ENCODE results near the gene USP28.
"Not testable (repeated sequence)": the region's sequence is repeated elsewhere in the genome, so short reads cannot be mapped to it uniquely, and the experiment has no call there.

Gene USP28

GRCh38 chr11:113805640-113806039, 69.7 kb downstream of the USP28 start:
- Histone ChIP-seq H3K36me3 (ENCODE audit: control insufficient read depth in 4 of 4, insufficient read depth in 4 of 4, low read length in 3 of 4) (peaks cover 11 to 46% (median 22%) of the 10 kb centered on the region in 4 experiments), H3K9me3 (ENCODE audit: control extremely low read depth in 1 of 5, control insufficient read depth in 4 of 5, insufficient read depth in 2 of 5, low read depth in 1 of 5, low read length in 4 of 5) (no peaks in the 10 kb centered on the region), H3K4me3 (ENCODE audit: control insufficient read depth in 1 of 7, extremely low read depth in 1 of 7, insufficient read depth in 4 of 7, low read depth in 2 of 7, low read length in 6 of 7) (no peak overlapping the region), H3K27me3 (replicated peaks in 2 of 5; ENCODE audit: control insufficient read depth in 4 of 5, insufficient read depth in 5 of 5, low read length in 4 of 5) (no peaks in the 10 kb centered on the region), H3K4me1 (ENCODE audit: control extremely low read depth in 1 of 4, control insufficient read depth in 4 of 4, insufficient read depth in 4 of 4, low read length in 3 of 4) (no peaks in the 10 kb centered on the region), H3K27ac (ENCODE audit: insufficient read depth in 1 of 2, low read depth in 1 of 2, low read length in 2 of 2, poor library complexity in 1 of 2, severe bottlenecking in 2 of 2) (no peak overlapping the region)
- ChIA-PET POLR2A (no interaction called here), CTCF (interaction anchor here (1.0 to 4.2 kb wide), 7 partner anchors 9 to 456 kb away, joined by 3 to 37 read pairs (median 5); no protein-coding TSS in a partner anchor)
- DNase-seq: no peak

- DNase-seq: no peak
- peaks cover 6 to 39% (median 21%) of the 10 kb centered on the region in 4 experiments for H3K36me3 ChIP-seq (ENCODE audit: control insufficient read depth in 4 of 4, insufficient read depth in 4 of 4, low read length in 3 of 4)
- H3K4me1 ChIP-seq (ENCODE audit: control extremely low read depth in 1 of 4, control insufficient read depth in 4 of 4, insufficient read depth in 4 of 4, low read length in 3 of 4): no peaks in the 10 kb centered on the region
- H3K4me3 ChIP-seq (ENCODE audit: control insufficient read depth in 1 of 7, extremely low read depth in 1 of 7, insufficient read depth in 4 of 7, low read depth in 2 of 7, low read length in 6 of 7): no peak overlapping the region
- no peaks in the 10 kb centered on the region for H3K27me3 ChIP-seq (replicated peaks in 2 of 5; ENCODE audit: control insufficient read depth in 4 of 5, insufficient read depth in 5 of 5, low read length in 4 of 5)
- POLR2A ChIA-PET: no interaction called here
- CTCF ChIA-PET: no interaction called here
- H3K27ac ChIP-seq (ENCODE audit: insufficient read depth in 1 of 2, low read depth in 1 of 2, low read length in 2 of 2, poor library complexity in 1 of 2, severe bottlenecking in 2 of 2): no peak overlapping the region
- H3K9me3 ChIP-seq (ENCODE audit: control extremely low read depth in 1 of 5, control insufficient read depth in 4 of 5, insufficient read depth in 2 of 5, low read depth in 1 of 5, low read length in 4 of 5): no peaks in the 10 kb centered on the region
Observed at GRCh38 chr11:113802621-113803020, 72.8 kb downstream of the USP28 start.

- POLR2A ChIA-PET: no interaction called here
Observed at GRCh38 chr11:113796663-113797259, 78.6 kb downstream of the USP28 start.

GRCh38 chr11:113789675-113790320, 85.6 kb downstream of the USP28 start:
- CTCF ChIA-PET: no interaction called here
- 87% methylated on average over 32 of the region's 35 CpGs for WGBS (ENCODE audit: insufficient coverage)
- H3K9me3 ChIP-seq (ENCODE audit: control extremely low read depth in 1 of 5, control insufficient read depth in 4 of 5, insufficient read depth in 2 of 5, low read depth in 1 of 5, low read length in 4 of 5): no peaks in the 10 kb centered on the region
- H3K27ac ChIP-seq (ENCODE audit: insufficient read depth in 1 of 2, low read depth in 1 of 2, low read length in 2 of 2, poor library complexity in 1 of 2, severe bottlenecking in 2 of 2): no peak overlapping the region
- DNase-seq: no peak
- no peak overlapping the region for H3K4me3 ChIP-seq (ENCODE audit: control insufficient read depth in 1 of 7, extremely low read depth in 1 of 7, insufficient read depth in 4 of 7, low read depth in 2 of 7, low read length in 6 of 7)
- no peaks in the 10 kb centered on the region for H3K4me1 ChIP-seq (ENCODE audit: control extremely low read depth in 1 of 4, control insufficient read depth in 4 of 4, insufficient read depth in 4 of 4, low read length in 3 of 4)
- peaks cover 0 to 11% (median under 1%) of the 10 kb centered on the region in 5 experiments for H3K27me3 ChIP-seq (replicated peaks in 2 of 5; ENCODE audit: control insufficient read depth in 4 of 5, insufficient read depth in 5 of 5, low read length in 4 of 5)
- POLR2A ChIA-PET: no interaction called here
- H3K36me3 ChIP-seq (ENCODE audit: control insufficient read depth in 4 of 4, insufficient read depth in 4 of 4, low read length in 3 of 4): no peaks in the 10 kb centered on the region

More at GRCh38 chr11:113796663-113797259, 78.6 kb downstream of the USP28 start:
- no peaks in the 10 kb centered on the region for H3K27me3 ChIP-seq (replicated peaks in 2 of 5; ENCODE audit: control insufficient read depth in 4 of 5, insufficient read depth in 5 of 5, low read length in 4 of 5)
- no peak overlapping the region for H3K4me3 ChIP-seq (ENCODE audit: control insufficient read depth in 1 of 7, extremely low read depth in 1 of 7, insufficient read depth in 4 of 7, low read depth in 2 of 7, low read length in 6 of 7)
- H3K9me3 ChIP-seq (ENCODE audit: control extremely low read depth in 1 of 5, control insufficient read depth in 4 of 5, insufficient read depth in 2 of 5, low read depth in 1 of 5, low read length in 4 of 5): no peaks in the 10 kb centered on the region
- peaks cover 3 to 15% (median 9%) of the 10 kb centered on the region in 4 experiments for H3K36me3 ChIP-seq (ENCODE audit: control insufficient read depth in 4 of 4, insufficient read depth in 4 of 4, low read length in 3 of 4)
- 40% methylated on average over 1 of the region's 3 CpGs for WGBS (ENCODE audit: insufficient coverage)
- no peak overlapping the region for H3K27ac ChIP-seq (ENCODE audit: insufficient read depth in 1 of 2, low read depth in 1 of 2, low read length in 2 of 2, poor library complexity in 1 of 2, severe bottlenecking in 2 of 2)
- CTCF ChIA-PET: interaction anchor here (1.2 to 2.4 kb wide), 8 partner anchors 9 to 491 kb away, joined by 3 to 9 read pairs (median 4); no protein-coding TSS in a partner anchor
- peak; percentile 24 to 56 (median 51) for DNase-seq
- H3K4me1 ChIP-seq (ENCODE audit: control extremely low read depth in 1 of 4, control insufficient read depth in 4 of 4, insufficient read depth in 4 of 4, low read length in 3 of 4): no peaks in the 10 kb centered on the region

GRCh38 chr11:113789016-113789415, 86.4 kb downstream of the USP28 start:
- POLR2A ChIA-PET; H3K9me3 ChIP-seq (ENCODE audit: control extremely low read depth in 1 of 5, control insufficient read depth in 4 of 5, insufficient read depth in 2 of 5, low read depth in 1 of 5, low read length in 4 of 5); H3K27ac ChIP-seq (ENCODE audit: insufficient read depth in 1 of 2, low read depth in 1 of 2, low read length in 2 of 2, poor library complexity in 1 of 2, severe bottlenecking in 2 of 2); H3K4me3 ChIP-seq (ENCODE audit: control insufficient read depth in 1 of 7, extremely low read depth in 1 of 7, insufficient read depth in 4 of 7, low read depth in 2 of 7, low read length in 6 of 7); DNase-seq; H3K36me3 ChIP-seq (ENCODE audit: control insufficient read depth in 4 of 4, insufficient read depth in 4 of 4, low read length in 3 of 4); H3K4me1 ChIP-seq (ENCODE audit: control extremely low read depth in 1 of 4, control insufficient read depth in 4 of 4, insufficient read depth in 4 of 4, low read length in 3 of 4): not testable (repeated sequence)
- peaks cover 0 to 11% (median 2%) of the 10 kb centered on the region in 5 experiments for H3K27me3 ChIP-seq (replicated peaks in 2 of 5; ENCODE audit: control insufficient read depth in 4 of 5, insufficient read depth in 5 of 5, low read length in 4 of 5)
- CTCF ChIA-PET: interaction anchor here (1.0 kb wide), 1 partner anchor 21 kb away, joined by 3 read pairs; no protein-coding TSS in a partner anchor
- WGBS (ENCODE audit: insufficient coverage): 93% methylated on average over 18 of the region's 22 CpGs

GRCh38 chr11:113782134-113782533, 93.2 kb downstream of the USP28 start:
- no CpG with 5 or more reads among the region's 1 CpG for WGBS (ENCODE audit: insufficient coverage)
- no peak for DNase-seq
- Histone ChIP-seq H3K4me3 (ENCODE audit: control insufficient read depth in 1 of 7, extremely low read depth in 1 of 7, insufficient read depth in 4 of 7, low read depth in 2 of 7, low read length in 6 of 7) (no peak overlapping the region), H3K27ac (ENCODE audit: insufficient read depth in 1 of 2, low read depth in 1 of 2, low read length in 2 of 2, poor library complexity in 1 of 2, severe bottlenecking in 2 of 2) (no peak overlapping the region), H3K36me3 (ENCODE audit: control insufficient read depth in 4 of 4, insufficient read depth in 4 of 4, low read length in 3 of 4) (no peaks in the 10 kb centered on the region), H3K9me3 (ENCODE audit: control extremely low read depth in 1 of 5, control insufficient read depth in 4 of 5, insufficient read depth in 2 of 5, low read depth in 1 of 5, low read length in 4 of 5) (no peaks in the 10 kb centered on the region), H3K27me3 (replicated peaks in 2 of 5; ENCODE audit: control insufficient read depth in 4 of 5, insufficient read depth in 5 of 5, low read length in 4 of 5) (peaks cover 0 to 7% (median 0%) of the 10 kb centered on the region in 5 experiments), H3K4me1 (ENCODE audit: control extremely low read depth in 1 of 4, control insufficient read depth in 4 of 4, insufficient read depth in 4 of 4, low read length in 3 of 4) (peaks cover 0 to 5% (median 0%) of the 10 kb centered on the region in 4 experiments)
- POLR2A ChIA-PET: no interaction called here
- CTCF ChIA-PET: interaction anchor here (1.6 kb wide), 1 partner anchor 476 kb away, joined by 3 read pairs; no protein-coding TSS in a partner anchor

- no peak for DNase-seq
- Histone ChIP-seq H3K4me3 (ENCODE audit: control insufficient read depth in 1 of 7, extremely low read depth in 1 of 7, insufficient read depth in 4 of 7, low read depth in 2 of 7, low read length in 6 of 7) (no peak overlapping the region), H3K36me3 (ENCODE audit: control insufficient read depth in 4 of 4, insufficient read depth in 4 of 4, low read length in 3 of 4) (no peaks in the 10 kb centered on the region), H3K27ac (ENCODE audit: insufficient read depth in 1 of 2, low read depth in 1 of 2, low read length in 2 of 2, poor library complexity in 1 of 2, severe bottlenecking in 2 of 2) (no peak overlapping the region), H3K4me1 (ENCODE audit: control extremely low read depth in 1 of 4, control insufficient read depth in 4 of 4, insufficient read depth in 4 of 4, low read length in 3 of 4) (peaks cover 0 to 5% (median 0%) of the 10 kb centered on the region in 4 experiments), H3K9me3 (ENCODE audit: control extremely low read depth in 1 of 5, control insufficient read depth in 4 of 5, insufficient read depth in 2 of 5, low read depth in 1 of 5, low read length in 4 of 5) (no peaks in the 10 kb centered on the region), H3K27me3 (replicated peaks in 2 of 5; ENCODE audit: control insufficient read depth in 4 of 5, insufficient read depth in 5 of 5, low read length in 4 of 5) (peaks cover 0 to 7% (median 0%) of the 10 kb centered on the region in 5 experiments)
- ChIA-PET POLR2A (no interaction called here), CTCF (interaction anchor here (1.6 kb wide), 1 partner anchor 476 kb away, joined by 3 read pairs; no protein-coding TSS in a partner anchor)
- WGBS (ENCODE audit: insufficient coverage): 85% methylated on average over 5 of the region's 5 CpGs
Observed at GRCh38 chr11:113781682-113782081, 93.7 kb downstream of the USP28 start.
